Sciatic nerve (tissue), 2 donors: ENCODE data around the gene MEF2D. TPM values are rescaled to one million over a fixed set of nuclear protein-coding genes. Genes with fewer than 3 reads are reported as not detected.

Source experiments
- ATAC-seq: fragments of 200-7000 bp; cut with Tn5 transposase; one replicate; pipeline ENCODE4 v1.9.1; 2020; ENCODE audit warnings: mild to moderate bottlenecking, moderate library complexity
- DNase-seq: peaks from one replicate; pipeline ENCODE4 v3.0.0-alpha.2; 2020; ENCODE audit warnings: low spot score
- intact Hi-C: fragments of 100-400 bp; cut with DNase I; formaldehyde crosslinking; loops from one replicate; pipeline ENCODE4 v1.14.2; 2022
- total RNA-seq: library from RNA; stranded (reverse); fragmentation: NEBNext Ultra II Directional; extraction: Animal tissue kit (Norgen Biotek cat#: 25700); gene quantifications from one replicate; pipeline ENCODE4 v1.2.1, GENCODE V29; 2021
- donor health status: DM: no; HTN: no; CAD: no.
- donor health status: DM: no; HTN: no; CAD: no.

The MEF2D gene
- total RNA-seq, result 66.8 TPM

DNA sequence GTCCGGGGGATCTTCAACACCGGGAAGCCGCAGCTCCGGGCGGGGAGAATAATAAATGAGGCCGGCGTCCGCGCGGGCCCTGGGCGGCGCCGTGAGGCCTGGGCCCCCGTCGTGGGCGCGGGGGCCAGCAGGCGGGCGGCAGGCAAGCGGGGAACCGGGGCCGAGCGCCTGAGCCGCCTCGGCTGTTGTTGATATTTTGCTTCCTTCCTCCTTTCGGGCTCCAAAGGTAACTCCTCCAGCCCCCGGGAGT lies at the start of gene MEF2D:
TSS of gene MEF2D (minus strand) at position 233 of the 250 bp plus-strand sequence. CDS start 17,483 bp downstream, outside the sequence.
- intact Hi-C loops, result no loop called here
- ATAC-seq (no peak), DNase-seq (no peak)

DNA sequence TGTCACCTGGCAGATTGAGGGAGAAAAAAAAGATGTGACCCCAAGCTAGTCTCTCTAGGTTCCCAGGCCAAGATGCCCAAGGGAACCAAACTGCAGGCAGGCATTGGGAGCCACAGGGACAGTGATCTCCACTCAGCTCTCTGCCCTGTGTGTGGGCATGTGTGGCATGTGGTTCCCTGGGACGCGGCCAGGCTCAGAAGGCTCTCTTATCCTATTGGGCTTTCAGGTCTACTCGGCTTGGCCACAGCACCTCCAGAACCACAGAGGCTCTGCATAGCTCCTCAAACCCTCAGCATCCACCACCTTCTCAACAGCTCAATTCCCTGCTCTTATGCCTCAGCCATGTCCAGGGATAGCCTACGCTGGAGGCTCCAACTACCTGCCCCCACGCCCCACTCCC lies 49.8 kb upstream of the MEF2D start:
- ATAC-seq (no peak), DNase-seq (no peak)

DNA sequence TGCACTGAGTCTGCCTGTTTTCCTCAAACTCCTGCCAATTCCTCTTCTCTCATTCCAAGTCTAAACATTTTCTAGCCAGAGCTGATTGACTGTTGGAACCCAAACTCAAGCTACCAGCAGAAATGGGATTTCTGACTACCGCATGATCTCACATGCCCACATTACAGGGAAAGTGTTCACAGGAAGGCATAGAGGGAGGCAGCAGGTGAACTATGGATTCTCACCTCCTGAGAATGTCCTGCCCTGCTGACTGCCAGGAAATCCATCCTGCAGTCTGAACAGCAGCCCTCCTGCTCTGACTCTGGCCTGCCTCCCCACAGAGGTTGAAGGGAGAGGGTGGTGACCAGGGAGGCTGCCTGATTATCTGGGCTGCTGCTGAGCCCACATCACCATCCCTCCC lies 49.3 kb upstream of the MEF2D start:
- ATAC-seq (no peak), DNase-seq (no peak)
- intact Hi-C loops, result no loop called here

More for the DNA sequence above, 49.8 kb upstream of the MEF2D start:
- intact Hi-C loops, result no loop called here

DNA sequence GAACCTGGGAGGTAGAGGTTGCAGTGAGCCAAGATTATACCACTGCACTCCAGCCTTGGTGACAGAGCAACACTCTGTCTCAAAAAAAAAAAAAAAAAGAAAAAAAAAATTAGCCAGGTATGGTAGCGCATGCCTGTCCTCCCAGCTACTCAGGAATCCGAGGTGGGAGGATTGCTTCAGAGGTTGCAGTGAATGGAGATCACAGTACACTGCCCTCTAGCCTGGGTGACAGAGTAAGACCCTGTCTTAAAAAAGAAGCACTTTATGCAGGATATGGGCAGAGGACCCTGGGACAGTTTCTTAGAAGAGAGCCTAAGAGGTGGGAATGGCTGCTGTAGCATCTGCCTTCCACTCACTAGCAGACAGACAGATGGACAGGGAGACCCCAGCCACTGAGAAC lies 48.8 kb upstream of the MEF2D start:
- intact Hi-C loops, result no loop called here
- DNase-seq (no peak), ATAC-seq (no peak)

DNA sequence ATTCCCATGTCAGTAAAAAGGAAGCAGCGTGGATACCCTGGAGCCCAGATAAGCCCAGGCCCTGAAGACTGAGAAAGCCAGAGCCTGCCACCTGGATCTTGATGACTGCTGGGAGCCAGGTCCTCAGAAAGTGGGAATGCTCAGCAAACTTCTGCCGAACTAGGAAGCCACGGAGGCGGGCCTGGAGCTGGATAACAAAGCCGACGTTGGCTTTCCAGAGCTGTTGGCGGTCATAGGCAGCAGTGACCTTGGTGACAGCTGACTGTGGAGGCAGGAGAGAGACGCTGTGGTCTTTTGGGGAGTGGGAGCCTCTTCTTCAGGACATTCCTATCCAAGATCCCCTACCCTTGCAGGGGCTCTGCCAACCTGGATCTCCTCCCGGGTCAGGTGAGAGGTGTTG lies 47.4 kb upstream of the MEF2D start:
- no peak for DNase-seq
- intact Hi-C loops, result no loop called here
- ATAC-seq, result no peak

DNA sequence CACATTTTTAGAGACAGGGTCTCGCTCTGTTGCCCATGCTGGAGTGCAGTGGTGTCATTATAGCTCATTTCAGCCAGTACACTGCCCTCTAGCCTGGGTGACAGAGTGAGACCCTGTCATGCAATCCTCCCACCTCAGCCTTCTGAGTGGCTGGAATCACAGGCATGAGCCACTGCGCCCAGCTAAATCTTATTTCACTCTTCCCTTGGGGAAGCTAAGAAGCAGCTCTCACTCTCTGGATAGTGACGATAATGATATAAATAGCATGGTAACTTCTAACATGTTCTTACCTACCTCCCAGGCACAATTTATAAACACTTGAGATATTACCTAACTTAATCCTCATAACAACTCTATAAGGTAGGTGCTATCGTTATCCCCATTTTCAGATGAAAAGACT lies 46.9 kb upstream of the MEF2D start:
- intact Hi-C loops, result no loop called here
- ATAC-seq, result no peak
- no peak for DNase-seq

DNA sequence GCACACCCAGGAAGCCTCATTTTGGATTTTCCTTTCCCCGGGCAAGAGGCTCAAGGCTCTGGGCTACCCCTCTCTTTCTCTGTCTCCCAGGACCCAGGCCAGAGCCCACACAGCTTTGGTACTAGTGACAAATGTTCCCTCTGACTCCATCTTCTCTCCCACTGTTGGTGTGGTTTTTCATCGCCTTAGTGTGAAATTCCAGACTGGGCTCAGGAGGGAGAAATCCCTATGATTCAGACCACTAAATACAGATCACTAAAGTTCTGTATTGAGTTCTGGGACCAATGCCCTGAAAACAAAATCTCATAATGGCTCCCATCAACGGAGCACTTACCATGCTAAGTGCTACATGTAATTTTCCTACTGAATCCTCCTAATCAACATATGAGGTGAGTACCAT lies 45.7 kb upstream of the MEF2D start:
- no peak for ATAC-seq
- intact Hi-C loops, result no loop called here
- DNase-seq, result no peak

DNA sequence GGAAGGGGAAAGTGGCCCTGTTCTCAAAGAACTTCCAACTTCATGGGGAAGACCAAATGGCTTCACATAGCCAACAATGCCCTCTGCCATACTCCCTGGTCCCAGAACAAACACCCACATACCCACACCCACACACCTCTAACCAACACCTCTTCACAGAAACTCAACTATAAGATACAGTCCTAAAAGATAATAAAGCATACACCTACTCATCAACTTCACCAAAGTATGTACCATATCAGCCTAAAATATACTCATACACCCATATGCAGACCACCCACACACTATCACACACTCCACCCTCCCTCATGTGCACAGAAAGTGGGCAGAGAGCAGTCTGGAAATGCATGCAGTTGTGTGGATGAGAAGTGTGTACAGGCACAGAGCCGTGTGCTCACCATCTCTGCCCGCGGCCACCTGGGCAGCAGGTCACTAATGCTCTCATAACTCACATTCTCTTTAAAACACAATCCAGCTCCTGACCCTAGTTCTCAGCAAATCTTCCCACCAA lies 44.1 kb upstream of the MEF2D start:
- ATAC-seq (no peak), DNase-seq (peak; percentile 4)
- intact Hi-C loops, result no loop called here

DNA sequence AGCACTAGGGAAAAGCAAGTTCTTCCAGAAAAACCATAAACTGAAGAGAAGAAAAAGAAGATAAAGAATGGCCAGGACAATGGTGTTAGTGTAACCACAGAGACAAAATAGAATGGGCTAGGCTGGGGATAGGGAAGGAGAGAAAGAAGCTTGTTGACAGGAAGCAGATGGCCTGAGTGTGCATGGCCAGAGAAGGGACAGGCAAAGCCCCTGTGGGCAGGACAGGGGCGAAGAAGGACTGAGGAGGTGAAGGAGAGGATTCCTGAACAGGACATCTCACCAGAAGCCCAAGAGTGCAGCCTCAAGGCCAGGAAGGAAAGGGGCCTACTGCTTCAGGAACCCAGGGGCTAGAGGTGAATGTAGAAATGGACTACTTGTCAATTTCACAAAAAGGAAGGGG lies 42.5 kb upstream of the MEF2D start:
- no peak for DNase-seq
- intact Hi-C loops, result no loop called here
- no peak for ATAC-seq

DNA sequence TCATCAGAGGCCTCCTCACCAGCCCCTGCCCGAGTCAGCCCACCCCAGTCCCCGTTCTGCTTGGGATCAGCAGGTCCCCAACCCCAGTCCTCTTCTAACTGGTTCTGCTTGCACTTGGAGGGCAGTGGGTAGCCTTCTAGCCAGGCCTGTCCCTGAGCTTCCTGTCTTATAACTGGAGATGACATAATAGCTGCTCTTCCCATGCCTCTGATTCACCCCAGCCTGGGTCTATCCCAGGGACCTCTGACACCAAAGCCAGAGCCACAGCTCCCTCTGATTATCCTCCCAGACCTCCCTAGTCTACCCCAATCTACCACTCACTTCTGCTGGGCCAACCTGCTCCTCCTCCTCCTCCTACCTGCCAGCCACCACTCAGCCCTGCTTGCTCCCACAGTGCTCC lies 40.4 kb upstream of the MEF2D start:
- intact Hi-C loops, result no loop called here
- peak; percentile 35 for ATAC-seq
- DNase-seq, result no peak

DNA sequence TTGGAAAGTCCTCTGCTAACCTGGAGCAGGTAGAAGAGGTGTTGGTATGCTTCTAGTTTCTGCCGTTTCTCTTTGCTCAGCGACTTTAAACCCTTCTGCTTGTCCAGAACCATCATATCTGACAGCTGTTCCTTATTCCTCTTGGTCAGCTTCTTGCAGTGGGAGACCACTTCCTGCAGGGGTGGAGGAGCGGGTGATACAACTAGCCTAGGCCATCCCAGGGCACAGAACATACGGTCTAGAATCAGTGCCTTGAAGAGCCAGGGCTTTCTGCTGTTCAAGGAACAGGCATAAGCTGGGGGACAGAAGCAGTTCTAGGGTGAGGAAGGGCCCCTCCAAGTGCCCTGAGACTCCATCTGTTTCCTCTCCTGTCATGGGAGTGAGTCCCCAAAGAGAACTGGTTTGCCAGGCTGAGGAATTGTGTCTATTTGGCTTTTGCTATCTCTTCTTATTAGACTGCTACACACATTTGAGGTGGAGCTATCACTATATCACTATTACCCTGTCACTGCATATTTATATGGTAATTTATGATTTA lies 39.3 kb upstream of the MEF2D start:
- ATAC-seq (peak; percentile 54), DNase-seq (no peak)
- intact Hi-C loops, result no loop called here

DNA sequence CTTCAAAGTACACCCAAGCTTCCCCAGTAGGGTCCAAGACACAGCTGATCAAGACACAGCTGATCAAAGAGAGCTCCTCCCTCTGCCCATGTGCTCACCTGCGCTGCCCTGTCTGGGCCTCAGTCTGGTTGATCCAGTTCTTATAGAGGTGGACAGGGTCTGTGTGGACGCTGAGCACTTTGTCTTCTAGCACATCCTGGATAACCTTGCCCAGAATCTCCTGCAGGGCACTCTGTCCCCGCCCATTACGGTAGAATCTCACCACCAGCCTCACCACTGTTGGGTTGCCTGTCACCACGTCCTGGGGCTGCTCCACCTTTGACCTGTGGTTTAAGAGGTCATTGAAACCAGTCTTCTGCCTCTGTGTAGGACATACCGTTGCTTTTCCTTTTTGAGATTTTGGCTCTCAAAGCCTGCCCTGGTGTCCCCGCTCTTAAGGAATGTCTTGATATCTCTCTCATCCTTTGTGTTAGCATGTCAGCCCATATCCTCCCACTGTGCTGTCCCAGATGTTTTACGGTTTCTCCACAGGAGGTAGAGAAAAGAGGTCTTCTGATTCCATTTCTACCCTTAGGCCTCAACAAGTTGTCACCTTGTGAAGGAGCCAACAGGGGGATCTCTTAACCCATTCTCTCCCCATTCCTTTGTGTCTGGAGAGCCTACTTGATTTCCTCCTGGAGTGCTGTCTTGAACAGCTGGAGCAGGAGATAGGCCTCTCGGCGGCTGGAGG lies 38.3 kb upstream of the MEF2D start:
- intact Hi-C loops, result no loop called here
- ATAC-seq, result no peak
- no peak for DNase-seq

DNA sequence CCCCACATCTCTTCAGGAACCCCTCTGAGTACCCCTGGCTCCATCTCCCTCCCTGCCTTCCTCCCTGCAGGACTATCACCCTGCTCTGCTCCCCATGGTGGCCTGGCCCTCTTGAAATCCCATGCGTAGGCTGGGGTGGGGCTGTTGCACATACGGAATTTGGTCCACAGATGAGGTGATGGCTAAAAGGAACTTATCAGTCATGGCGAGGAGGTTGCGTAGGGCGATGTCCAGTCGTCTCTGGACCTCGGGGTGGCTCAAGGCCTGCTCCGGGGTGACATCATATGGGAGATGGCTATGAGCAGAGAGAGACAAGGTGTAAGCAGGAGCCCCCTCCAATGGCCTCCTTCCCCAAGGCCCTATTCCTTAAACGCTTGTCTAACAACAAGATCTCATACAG lies 36.5 kb upstream of the MEF2D start:
- intact Hi-C loops, result no loop called here
- DNase-seq, result no peak
- no peak for ATAC-seq

DNA sequence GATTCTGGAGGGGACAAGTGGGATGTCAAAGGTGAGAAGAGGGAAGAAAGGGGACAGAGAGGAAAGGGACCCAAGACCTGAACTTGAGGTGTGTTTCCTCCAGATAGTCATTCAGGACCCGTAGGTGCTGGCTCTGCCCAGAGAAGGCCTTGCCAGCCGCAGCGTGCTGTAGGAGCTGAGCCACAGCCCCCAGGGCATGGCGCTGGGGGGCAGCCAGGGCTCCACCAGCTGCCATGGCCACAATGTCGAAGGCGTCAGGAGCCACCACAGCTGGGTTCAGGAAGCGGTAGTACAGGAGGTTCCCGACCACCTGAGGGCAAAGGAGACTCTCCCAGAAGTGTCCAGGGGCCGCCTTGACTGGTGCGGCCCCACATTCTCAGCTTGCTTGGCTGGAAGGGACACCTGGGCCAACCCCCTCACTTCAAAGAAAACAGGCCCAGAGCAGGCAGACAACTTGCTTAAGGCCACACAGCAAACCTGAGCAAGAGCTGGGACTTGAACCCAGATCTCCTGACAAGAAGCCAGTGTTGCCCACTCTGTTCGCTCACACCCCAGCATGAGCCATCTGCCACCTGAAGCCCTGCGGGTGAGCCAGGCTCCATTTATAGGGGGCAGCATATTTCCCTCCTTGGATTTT lies 34.0 kb upstream of the MEF2D start:
- intact Hi-C loops, result no loop called here
- DNase-seq (peak; percentile 13), ATAC-seq (no peak)

DNA sequence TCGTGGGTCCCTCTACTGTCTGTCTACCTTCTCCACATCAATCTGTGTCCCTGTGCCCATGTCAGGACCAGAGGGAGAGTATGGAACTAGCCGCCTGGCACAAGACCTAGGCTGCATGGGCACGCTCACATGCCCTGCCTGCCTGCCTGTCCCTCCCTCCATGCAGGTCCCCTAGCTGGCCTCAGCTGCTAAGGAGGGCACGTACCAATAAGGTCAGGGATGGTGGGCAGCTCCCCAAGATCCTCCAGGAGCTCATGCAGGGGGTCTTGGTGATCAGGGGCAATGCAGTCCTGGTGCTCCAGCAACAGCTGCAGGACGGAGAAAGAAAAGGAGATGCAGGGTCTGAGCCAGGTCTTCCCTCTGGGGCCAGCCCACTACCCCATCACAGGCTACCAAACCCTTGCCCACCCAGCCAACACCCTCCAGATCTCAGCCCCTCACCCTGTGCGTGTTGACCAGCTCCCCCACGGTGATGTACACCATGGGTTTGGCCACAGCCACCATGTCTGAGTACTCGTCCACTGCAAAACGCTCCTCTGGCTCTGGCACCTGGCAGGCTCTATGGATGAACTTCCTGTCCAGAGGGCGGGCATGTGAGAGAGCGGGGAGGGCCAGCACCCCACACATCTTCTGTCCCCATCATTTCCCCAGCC lies 33.1 kb upstream of the MEF2D start:
- intact Hi-C loops, result no loop called here
- no peak for ATAC-seq
- DNase-seq, result peak; percentile 35

DNA sequence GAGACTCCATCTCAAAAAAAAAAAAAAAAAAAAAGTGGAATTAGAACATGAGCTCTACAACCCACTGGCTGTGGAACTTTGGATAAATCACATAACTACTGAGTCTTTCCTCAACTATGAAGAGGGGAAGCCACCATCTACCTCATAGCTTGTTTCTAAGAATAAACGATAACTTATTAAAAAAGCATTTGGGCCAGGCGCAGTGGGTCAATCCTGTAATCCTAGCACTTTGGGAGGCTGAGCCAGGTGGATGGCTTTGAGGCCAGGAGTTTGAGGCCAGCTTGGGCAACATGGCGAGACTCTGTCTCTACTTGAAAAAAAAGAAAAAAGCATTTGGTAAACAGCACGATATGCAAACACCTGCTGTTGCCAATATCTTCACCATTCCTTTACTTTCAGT lies 31.8 kb upstream of the MEF2D start:
- DNase-seq (no peak), ATAC-seq (no peak)
- intact Hi-C loops, result no loop called here

DNA sequence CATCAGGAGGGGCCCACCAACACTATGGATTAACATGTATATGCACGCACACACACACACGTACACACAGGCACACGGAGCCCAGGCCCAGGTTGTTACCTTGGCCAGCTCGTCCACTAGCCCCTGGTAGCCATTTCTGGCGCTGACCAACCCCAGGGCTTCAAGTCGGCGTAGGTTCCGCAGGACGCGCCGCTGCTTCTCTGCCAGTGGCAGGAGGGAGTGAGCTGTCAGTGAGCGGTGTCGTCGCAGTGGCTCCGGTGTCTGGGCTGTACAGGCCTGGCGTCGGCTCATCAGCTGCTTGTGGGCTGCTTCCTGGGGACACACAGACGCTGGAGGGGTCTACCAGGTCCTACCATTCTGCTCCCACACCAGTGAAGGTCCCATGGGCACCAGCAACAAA lies 29.4 kb upstream of the MEF2D start:
- intact Hi-C loops, result no loop called here
- no peak for DNase-seq
- no peak for ATAC-seq

DNA sequence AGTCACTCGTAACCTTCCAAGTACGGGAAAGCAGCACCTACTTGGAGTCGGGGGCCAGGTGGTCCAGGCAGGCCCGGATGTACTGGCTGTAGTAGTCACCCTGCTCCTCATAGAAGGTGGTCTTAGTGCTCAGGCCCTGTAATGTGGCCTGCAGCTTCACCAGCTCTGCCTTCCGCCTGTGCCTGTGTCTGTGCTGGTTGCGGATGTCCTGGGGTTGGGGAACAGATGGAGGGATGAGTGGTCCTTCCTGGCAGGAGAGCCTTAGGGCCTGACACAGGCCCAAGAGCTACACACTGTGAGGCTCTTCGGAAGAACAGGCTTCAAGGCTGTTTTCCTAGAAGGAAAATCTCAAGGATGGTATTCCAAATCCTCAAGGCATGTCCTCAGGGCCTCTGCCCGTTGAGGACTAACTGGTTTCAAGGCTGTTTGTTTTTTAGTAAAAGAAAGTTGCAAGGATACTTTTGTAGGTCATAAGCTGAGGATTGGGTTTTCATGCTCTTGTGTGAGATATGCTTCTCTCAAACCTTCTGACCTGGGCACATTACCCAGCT lies 28.4 kb upstream of the MEF2D start:
- intact Hi-C loops, result no loop called here
- DNase-seq (no peak), ATAC-seq (no peak)

DNA sequence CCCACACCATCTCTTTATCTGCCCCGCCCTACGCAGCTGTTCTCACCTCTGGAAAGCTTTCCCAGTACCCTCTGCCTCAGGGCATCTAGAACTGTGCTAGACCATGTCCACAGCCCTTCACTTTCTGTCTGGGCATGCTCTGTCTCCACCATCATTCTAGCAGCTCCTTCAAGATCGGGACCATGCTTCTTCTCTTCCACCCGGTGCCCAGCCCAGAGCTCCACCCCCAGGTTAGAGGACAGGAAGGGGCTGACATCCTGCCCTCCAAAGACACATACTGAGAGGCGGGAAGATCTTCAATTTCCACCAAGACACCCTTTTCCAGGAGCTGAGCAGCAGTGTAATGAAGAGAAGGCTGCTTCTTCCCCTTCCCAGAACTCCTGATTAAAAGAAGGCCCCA lies 27.7 kb upstream of the MEF2D start:
- no peak for ATAC-seq
- DNase-seq, result no peak

DNA sequence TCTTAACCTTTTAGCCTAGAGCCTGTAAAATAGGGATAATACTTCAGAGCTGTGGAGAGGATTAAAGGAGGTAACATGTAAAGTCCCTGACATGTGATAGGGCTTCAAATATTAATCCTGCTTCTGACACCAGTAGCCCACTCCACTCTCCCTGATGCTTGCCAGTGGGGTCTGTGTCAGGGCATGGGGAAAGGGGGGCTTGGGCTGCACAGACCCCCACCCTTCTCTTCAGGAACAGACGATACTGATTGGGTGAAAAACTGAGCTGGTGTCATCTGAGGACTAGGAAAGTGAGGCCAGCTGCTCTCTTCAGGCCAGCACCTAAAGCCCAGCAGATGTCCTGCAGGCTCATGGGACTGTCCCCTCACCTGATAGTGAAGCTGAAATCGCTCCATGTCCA lies 27.0 kb upstream of the MEF2D start:
- no peak for ATAC-seq

More for the DNA sequence above, 27.7 kb upstream of the MEF2D start:
- intact Hi-C loops, result no loop called here

More for the DNA sequence above, 27.0 kb upstream of the MEF2D start:
- DNase-seq, result no peak
- intact Hi-C loops, result no loop called here
